Jurkat, Clone E6-1 (cell line): ENCODE measurements around the gene RRM1.
"Not testable (repeated sequence)": the region's sequence is repeated elsewhere in the genome, so short reads cannot be mapped to it uniquely, and the experiment has no call there.

Experiments
- DNase-seq: peaks from one replicate; pipeline ENCODE4 v3.0.0-alpha.2; 2011; ENCODE audit warnings: low read depth, low spot score
- H3K4me3 ChIP-seq: 2 replicates; pipeline ENCODE4 v1.5.1; 2011; ENCODE audit warnings: mild to moderate bottlenecking, low read length, control low read depth, moderate library complexity

RRM1 gene

DNA sequence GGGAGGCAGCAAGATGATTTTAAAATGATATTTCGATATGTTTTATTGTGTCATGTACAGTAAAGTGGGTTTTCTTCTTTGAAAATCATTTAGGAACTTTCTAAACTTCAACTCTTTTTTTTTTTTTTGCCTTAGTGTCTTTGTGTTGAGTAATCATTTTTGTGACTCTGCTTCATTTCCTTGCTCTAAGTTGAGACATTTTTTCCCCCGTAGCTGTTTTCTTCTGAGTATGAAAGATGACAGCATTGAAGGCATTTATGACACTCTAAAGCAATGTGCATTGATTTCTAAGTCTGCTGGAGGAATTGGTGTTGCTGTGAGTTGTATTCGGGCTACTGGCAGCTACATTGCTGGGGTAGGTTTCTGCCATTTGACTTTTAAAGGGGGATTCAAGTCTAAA lies 23.5 kb downstream of the RRM1 start:
- H3K4me3 ChIP-seq = no peak overlapping the region
- no peak for DNase-seq

DNA sequence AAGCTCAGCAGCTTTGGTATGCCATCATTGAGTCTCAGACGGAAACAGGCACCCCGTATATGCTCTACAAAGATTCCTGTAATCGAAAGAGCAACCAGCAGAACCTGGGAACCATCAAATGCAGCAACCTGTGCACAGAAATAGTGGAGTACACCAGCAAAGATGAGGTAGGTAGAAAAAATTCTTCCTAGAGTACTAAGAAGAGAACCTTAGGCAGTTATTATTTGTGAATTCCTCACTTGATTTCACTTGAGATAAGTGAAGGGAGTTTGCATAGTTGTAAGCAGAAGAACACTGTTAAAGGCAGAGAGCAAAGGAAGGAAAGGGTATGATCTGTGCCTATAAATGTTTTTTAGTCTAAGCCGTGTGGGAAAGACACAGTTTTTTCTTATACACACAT lies 28.6 kb downstream of the RRM1 start:
- no peak for DNase-seq
- H3K4me3 ChIP-seq = no peak overlapping the region

DNA sequence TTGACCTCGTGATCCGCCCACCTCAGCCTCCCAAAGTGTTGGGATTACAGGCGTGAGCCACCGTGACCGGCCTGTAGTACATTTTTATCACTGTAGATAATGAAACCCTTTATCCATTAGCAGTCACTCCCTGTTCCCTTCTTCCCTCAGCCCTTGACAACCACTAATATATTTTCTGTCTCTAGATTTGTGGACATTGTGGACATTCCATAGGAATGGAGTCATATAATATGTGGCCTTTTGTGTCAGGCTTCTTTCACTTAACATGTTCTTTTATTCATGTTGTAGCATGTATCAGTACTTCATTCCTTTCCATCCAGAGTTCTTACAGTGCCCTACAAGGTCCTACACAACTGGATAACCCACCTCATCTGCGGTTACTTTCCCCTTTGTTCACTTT lies 30.5 kb downstream of the RRM1 start:
- no peak overlapping the region for H3K4me3 ChIP-seq
- DNase-seq = no peak

DNA sequence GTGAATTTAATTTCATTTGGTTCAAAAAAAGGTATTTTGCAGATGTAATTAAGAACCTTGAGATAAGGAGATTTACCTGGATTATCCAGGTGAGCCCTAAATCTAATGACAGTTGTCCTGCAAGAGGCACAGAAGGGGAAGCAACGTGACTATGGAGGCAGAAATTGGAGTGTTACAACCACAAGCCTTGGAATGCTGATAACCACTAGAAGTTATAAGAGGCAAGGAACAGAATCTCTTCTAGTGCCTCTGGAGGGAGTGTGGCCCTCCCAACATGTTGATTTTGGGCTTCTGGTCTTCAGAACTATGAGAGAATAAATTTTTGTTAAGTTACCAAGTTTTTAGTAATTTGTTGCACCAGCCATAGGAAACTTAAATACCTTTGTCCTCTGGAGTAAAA lies 32.8 kb downstream of the RRM1 start:
- DNase-seq = no peak
- no peak overlapping the region for H3K4me3 ChIP-seq

DNA sequence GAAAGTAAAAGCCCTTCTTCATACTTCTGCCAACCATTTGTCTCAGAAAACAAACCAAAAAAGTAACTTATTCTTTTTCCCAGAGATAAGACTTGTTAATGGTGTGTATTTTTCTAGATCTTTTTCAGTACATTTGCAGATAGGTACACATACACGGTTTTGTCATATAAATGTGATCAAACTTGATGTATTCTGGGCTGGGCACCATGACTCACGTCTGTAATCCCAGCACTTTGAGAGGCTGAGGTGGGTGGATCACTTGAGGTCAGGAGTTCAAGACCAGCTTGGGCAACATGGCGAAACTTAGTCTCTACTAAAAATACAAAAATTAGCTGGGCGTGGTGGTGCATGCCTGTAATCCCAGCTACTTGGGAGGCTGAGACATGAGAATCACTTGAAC lies 35.6 kb downstream of the RRM1 start:
- not testable (repeated sequence) for H3K4me3 ChIP-seq, DNase-seq

DNA sequence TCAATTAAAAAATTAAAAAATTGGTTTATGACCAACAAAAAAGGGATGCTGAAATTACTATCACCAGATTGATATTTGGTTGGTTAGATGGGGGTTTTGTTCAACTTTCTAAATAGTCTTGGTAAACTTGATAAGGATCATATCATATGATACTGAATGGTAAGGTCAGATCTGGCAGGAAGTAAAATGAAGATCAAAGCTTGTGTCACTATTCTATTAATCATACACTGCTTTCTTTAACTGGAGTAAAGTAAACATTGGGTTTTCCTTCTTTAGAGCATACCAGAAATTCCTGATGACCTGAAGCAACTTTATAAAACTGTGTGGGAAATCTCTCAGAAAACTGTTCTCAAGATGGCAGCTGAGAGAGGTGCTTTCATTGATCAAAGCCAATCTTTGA lies 40.2 kb downstream of the RRM1 start:
- DNase-seq = no peak
- no peak overlapping the region for H3K4me3 ChIP-seq

DNA sequence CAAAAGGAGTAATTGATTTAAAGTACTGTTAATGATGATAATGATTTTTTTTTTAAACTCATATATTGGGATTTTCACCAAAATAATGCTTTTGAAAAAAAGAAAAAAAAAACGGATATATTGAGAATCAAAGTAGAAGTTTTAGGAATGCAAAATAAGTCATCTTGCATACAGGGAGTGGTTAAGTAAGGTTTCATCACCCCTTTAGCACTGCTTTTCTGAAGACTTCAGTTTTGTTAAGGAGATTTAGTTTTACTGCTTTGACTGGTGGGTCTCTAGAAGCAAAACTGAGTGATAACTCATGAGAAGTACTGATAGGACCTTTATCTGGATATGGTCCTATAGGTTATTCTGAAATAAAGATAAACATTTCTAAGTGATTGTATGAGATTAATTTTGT lies 43.9 kb downstream of the RRM1 start:
- no peak for DNase-seq
- no peak overlapping the region for H3K4me3 ChIP-seq

DNA sequence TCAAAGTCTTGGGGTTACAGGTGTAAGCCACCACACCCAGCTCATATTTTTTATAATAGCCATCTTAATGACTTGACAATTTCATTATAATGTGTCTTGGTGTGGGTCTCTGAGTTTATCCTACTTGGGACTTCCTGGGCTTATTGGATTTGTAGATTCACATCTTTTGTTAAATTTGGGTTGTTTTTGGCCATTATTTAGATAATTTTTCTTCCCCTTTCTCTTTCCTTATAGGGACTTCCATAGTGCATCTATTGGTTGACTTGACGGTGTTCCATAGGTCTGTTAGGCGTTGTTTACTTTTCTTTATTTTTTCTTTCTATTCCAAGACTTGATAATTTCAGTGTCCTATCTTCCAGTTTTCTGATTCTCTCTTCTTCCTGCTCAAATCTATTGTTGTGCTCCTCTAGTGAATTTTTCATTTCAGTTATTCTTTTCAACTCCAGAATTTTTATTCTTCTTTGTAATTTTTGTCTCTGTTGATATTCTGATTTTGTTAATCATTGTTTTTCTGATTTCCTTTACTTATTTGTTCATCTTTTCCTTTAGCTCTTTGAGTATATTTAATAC lies 45.6 kb downstream of the RRM1 start:
- H3K4me3 ChIP-seq = no peak overlapping the region
- no peak for DNase-seq

DNA sequence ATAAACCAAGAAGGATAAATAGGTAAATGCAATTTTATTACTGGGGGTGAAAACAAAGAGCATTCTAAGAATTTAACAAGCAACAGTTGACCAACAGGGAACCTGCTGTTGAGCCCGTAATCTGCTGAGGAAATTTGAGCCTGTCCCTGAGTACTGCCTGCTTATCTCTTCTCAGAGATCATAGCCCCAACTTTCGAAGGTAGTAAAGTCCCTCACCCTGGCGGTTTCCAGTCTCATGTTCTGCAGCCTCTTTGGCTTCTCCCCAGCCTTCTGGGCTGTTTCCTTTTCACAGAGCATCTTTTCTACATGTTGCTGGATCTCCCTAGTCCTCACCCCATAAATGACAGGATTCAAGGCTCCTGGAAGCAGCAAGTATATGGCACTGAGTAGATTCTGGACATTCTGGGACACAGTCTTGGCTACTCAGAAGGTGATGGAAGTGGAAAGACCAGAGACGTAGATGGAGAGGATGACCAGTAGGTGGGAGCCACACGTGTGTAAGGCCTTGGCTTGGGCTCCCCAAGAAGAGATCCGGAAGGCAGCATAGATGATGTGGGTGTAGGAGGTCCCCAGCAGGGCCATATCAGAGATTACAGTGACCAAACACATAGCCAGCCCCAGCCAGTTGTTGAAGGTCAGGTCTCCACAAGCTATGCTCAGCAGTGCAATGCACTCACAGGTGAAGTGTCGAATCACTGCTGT lies 51.6 kb downstream of the RRM1 start:
- no peak overlapping the region for H3K4me3 ChIP-seq
- no peak for DNase-seq

DNA sequence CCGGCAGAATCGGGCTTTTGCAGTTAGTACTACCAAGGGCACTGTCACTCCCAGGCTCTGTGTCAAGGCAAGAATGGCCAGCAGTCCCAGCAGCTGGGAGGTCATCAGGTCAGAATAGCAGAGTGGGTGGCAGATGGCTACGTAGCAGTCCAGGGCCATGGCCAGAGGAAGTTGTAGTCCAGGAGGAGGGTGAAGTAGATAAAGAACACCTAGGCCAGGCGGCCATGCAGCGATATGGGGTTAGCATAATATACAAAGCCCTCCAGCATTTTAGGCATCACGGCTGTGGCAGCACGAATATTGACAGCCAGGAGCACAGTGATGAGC lies 52.1 kb downstream of the RRM1 start:
- no peak overlapping the region for H3K4me3 ChIP-seq
- DNase-seq = no peak

DNA sequence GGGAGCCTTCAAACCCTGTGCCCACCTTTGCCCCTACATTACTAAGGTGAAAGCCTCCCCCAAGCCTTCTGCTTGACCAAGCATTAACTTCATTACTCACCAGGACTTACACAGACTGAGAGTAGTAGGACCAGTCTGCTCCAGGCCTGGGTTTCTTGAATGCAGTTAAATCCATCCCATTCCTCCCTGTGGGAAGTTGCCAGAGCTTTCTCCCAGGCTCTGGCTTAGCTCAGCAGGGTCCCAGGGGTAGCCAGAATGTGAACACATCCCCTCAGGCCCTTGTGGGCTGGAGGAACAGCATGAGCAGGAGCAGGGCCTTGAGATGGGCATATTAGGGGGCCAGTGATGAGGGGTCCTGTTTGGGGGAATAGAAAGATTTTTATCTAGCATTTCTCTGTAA lies 59.9 kb downstream of the RRM1 start:
- no peak overlapping the region for H3K4me3 ChIP-seq
- no peak for DNase-seq

DNA sequence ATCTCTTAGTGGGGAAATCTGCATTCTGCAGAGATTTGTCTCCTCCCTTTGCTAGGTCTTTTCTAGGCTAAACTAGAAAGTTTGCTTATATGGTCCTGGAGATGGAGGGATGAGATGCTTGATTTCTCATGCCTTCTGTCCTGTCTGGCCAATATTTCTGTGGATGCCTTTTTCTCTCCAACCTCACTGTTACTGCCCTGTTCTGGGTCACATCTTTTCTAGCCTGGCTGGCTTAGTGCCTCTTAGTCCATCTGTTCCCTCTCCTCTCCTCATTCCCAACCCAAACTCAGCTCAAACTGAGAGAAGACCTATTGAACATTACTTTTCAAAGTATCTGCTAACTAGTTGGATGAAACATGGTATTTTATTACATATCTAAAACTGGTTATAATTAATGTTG lies 62.0 kb downstream of the RRM1 start:
- DNase-seq = no peak
- H3K4me3 ChIP-seq = no peak overlapping the region

DNA sequence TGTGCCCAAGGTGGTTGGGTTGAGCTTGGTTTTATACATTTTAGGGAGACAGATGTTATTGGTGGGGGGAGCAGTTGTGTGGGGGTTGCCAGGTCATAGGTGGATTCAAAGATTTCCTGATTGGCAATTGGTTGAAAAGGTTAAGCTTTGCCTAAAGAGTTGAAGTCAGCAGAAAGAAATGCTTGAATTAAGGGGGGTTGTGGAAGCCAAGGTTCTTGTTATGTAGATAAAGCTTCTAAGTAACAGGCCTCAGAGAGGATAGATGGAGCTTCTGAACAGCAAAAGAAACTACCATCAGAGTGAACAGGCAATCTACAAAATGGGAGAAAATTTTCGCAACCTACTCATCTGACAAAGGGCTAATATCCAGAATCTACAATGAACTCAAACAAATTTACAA lies 64.2 kb downstream of the RRM1 start:
- DNase-seq = not testable (repeated sequence)

DNA sequence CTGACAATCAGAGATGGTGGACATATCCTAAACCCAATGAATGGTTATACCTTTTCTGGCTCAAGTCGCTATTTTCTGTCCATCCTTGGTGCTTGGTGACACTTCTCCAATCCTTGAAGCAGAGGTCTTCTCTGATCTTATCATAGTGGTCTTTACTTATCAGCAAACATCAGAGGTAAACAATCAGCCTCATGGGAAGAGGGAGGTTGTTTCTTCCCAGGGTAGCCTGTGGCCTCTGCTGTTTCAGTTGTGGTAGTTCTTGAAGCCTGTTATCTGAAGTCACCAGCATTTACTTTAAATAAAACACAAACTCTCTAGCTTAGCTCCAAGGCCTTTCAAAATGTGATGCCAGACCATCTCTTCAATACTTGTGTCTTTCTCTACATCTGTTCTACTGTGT lies 66.7 kb downstream of the RRM1 start:
- no peak for DNase-seq
- no peak overlapping the region for H3K4me3 ChIP-seq

More for the DNA sequence above, 64.2 kb downstream of the RRM1 start:
- H3K4me3 ChIP-seq = not testable (repeated sequence)

DNA sequence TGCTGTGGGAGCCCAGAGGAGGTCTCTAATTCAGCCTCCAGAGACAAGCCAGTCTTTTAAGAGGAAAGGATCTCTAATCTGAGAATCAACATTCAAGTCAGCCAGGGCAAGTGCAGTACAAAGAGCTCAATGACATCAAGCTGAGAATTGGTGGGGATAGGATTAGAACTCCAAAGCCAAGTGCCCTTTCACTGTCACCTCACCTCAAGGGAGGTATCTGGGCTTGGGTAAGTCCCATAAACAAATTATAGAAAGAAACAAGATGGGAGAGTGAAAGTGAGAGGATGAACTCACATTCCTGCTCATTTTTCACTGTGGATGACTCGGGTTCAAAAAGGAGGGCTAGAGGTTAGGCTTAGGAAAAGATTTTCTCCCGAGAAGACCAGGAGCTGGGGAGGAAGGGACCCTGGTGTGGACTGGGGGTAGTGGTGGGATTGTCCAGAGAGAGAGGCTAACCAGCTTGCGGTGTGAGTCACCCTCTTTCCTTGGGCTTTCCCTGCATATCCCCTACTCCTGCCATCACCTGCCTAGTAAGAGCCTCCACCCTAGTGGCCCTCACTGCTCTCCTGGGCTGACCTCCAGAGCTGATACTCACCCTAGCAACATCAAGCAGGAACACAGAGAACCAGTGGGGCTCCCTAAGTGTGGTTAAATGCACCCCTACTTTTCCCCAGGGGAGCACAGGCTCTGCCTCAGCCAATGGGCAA lies 70.4 kb downstream of the RRM1 start:
- no peak overlapping the region for H3K4me3 ChIP-seq
- DNase-seq = no peak

DNA sequence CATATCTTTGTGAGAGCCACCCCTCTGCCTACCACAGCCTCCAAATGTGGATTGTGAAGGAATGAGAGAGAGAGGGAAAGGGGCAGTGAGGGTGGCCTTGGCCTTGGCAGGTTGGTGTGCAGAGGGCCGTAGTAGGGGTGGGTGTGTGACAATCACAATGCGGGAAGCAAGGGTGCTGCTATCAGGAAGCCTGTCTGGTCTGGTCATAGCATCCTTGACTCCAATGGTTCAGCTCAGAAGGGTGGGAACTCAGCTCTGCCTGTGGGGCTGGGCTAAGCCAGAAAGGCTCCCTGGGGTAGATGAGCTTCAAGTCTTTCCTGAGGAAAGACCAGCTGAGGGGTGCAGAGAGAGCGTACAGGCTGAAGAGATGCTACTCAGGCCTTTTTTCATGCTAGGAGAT lies 72.7 kb downstream of the RRM1 start:
- no peak for DNase-seq
- H3K4me3 ChIP-seq = no peak overlapping the region

DNA sequence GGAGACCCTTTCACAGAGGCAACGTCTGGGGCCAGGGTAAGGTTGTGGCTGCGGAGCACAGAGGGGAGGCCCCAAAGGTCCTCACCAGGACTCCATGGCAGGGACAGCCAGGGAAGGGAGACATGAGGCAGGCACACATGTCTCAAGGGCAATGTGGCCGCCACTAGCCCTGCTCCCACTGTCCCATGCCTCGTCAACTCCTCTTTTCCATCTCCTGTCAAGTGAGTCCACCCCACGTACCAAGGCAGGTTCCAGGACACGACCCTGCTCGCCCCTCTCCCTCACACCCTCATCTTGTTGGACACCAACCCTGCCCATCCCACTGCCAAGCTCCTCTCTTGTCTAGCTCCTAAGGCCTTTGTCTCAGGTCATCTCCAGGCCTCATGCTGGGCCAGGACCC lies 73.2 kb downstream of the RRM1 start:
- H3K4me3 ChIP-seq = no peak overlapping the region
- no peak for DNase-seq

DNA sequence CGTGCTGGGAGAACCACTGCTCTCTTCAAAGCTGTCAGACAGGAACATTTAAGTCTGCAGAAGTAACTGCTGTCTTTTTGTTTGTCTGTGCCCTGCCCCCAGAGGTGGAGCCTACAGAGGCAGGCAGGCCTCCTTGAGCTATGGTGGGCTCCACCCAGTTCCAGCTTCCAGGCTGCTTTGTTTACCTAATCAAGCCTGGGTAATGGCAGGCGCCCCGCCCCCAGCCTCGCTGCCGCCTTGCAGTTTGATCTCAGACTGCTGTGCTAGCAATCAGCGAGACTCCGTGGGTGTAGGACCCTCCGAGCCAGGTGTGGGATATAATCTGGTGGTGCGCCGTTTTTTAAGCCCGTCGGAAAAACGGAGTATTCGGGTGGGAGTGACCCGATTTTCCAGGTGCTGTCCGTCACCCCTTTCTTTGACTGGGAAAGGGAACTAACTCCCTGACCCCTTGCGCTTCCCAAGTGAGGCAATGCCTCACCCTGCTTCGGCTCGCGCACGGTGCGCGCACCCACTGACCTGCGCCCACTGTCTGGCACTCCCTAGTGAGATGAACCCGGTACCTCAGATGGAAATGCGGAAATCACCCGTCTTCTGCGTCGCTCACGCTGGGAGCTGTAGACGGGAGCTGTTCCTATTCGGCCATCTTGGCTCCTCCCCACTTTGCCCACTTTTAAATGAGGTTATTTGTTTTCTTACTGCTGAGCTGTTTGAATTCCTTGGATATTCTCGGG lies 81.2 kb downstream of the RRM1 start:
- DNase-seq = peak; percentile 18
- H3K4me3 ChIP-seq = peak overlapping the region; percentile 32

DNA sequence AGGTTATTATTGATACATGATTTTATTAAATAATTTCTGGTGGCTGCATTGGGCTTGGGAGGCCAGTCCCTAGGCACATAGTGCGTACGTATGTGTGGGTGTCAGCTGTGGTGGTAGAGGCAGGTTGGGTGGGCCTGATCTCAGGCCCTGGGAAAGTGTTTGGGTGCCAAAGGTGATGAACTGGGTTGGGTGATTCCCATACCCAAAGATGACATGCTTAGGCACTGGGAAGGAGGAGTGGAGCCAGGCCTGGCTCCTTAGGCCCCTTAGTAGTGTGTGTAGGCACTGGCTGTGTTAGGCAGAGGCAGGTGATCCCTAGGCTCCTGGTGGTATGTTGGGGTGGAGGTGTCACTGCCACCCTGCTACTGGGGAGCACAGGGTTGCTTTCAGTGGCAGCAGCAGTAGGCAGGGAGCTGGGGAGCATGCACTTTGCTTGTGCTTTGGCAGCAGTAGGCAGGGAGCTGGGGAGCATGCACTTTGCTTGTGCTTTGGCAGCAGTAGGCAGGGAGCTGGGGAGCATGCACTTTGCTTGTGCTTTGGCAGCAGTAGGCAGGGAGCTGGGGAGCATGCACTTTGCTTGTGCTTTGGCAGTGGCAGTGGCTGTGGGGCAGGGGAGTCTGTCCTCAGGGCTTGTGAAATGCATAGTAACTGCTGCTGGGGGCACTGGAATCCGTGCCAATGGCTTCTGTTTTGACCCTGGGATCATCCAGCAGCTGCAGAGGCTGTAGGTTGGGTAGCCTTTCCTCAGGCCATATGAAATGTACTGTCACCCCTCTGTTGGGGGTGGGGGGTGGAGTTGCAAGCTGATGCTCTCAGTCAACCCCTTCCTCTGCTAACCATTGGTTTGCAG lies 84.4 kb downstream of the RRM1 start:
- DNase-seq = no peak
- no peak overlapping the region for H3K4me3 ChIP-seq
